A673 (cell line): Measurements from ENCODE around the gene ARX.

Experiments
- CTCF ChIP-seq: fragments of 300-800, 200-600 bp; sonication (generic); conservative IDR thresholded peaks from 2 replicates; pipeline ENCODE4 v1.5.1; 2017; ENCODE audit warnings: low read depth, mild to moderate bottlenecking, antibody characterized with exemption, low read length, moderate library complexity, mixed read lengths
- EZH2 ChIP-seq: fragments of 200-600 bp; sonication (generic); IDR thresholded peaks from 2 replicates; pipeline ENCODE4 v1.6.1; 2017; ENCODE audit warnings: borderline replicate concordance, low read depth, mild to moderate bottlenecking, mixed read lengths, antibody characterized with exemption, low read length; ENCODE audit not compliant: poor library complexity, severe bottlenecking

- TF ChIP-seq CTCF: no peak
- TF ChIP-seq EZH2: no peak
Observed at GRCh38 chrX:25016938-25017598, 1.3 kb upstream of the ARX start.
